OCI-LY3 (cell line): ENCODE data around the gene NUDT4B.
"Not testable (repeated sequence)": the region's sequence is repeated elsewhere in the genome, so short reads cannot be mapped to it uniquely, and the experiment has no call there.

Experiments
- H2AFZ ChIP-seq: fragments of 200-600, 300-600 bp; shearing (Covaris generic); 2 replicates; pipeline ENCODE4 v1.6.0; 2014; ENCODE audit warnings: antibody characterized with exemption, low read depth, low read length
- H3K27ac ChIP-seq: fragments of 200-600, 300-600 bp; sonication (generic); 2 replicates; pipeline ENCODE4 v1.5.1; 2014; ENCODE audit warnings: mild to moderate bottlenecking, low read length, moderate library complexity, mixed read lengths
- H3K27me3 ChIP-seq: fragments of 200-600, 300-600 bp; sonication (generic); 2 replicates; pipeline ENCODE4 v1.6.1; 2014; ENCODE audit warnings: low read depth, low read length, mixed read lengths
- H3K36me3 ChIP-seq: fragments of 200-600, 300-600 bp; sonication (generic); replicated peaks from 2 replicates; pipeline ENCODE3; 2014; ENCODE audit warnings: low read depth, low read length, mixed read lengths
- H3K4me1 ChIP-seq: fragments of 300-600, 200-600 bp; sonication (generic); 2 replicates; pipeline ENCODE4 v1.6.1; 2014; ENCODE audit warnings: low read length, mixed read lengths
- H3K4me2 ChIP-seq: fragments of 200-600, 300-600 bp; sonication (generic); 2 replicates; pipeline ENCODE4 v1.6.1; 2014; ENCODE audit warnings: low read length, mixed read lengths
- H3K4me3 ChIP-seq: fragments of 300-600, 200-600 bp; sonication (generic); 2 replicates; pipeline ENCODE4 v1.5.1; 2014; ENCODE audit warnings: antibody characterized with exemption, mild to moderate bottlenecking, low read length, moderate library complexity
- H3K79me2 ChIP-seq: fragments of 300-600, 200-600 bp; shearing (Covaris generic); 2 replicates; pipeline ENCODE4 v1.6.1; 2014; ENCODE audit warnings: mild to moderate bottlenecking, low read length, mixed read lengths
- H3K9ac ChIP-seq: fragments of 300-600, 200-600 bp; shearing (Covaris generic); 2 replicates; pipeline ENCODE4 v1.6.0; 2014; ENCODE audit warnings: mild to moderate bottlenecking, low read length, moderate library complexity
- H3K9me3 ChIP-seq: fragments of 200-600, 300-600 bp; shearing (Covaris generic); 2 replicates; pipeline ENCODE4 v1.6.1; 2014; ENCODE audit warnings: low read length, mixed read lengths; ENCODE audit not compliant: insufficient read depth
- H4K20me1 ChIP-seq: fragments of 200-600, 300-600 bp; sonication (generic); 2 replicates; pipeline ENCODE4 v1.6.1; 2016; ENCODE audit warnings: low read length, mixed read lengths; ENCODE audit not compliant: insufficient read depth

Gene NUDT4B

GRCh38 chr1:148734311-148734662 lies 14.3 kb upstream of the NUDT4B start:
- not testable (repeated sequence) for H4K20me1 ChIP-seq, H3K27ac ChIP-seq, H3K79me2 ChIP-seq, H3K27me3 ChIP-seq, H2AFZ ChIP-seq, H3K4me1 ChIP-seq, H3K4me2 ChIP-seq, H3K4me3 ChIP-seq, H3K36me3 ChIP-seq, H3K9me3 ChIP-seq, H3K9ac ChIP-seq

GRCh38 chr1:148735538-148735937 lies 13.0 kb upstream of the NUDT4B start:
- H3K36me3 ChIP-seq, H3K27me3 ChIP-seq: not testable (repeated sequence)

GRCh38 chr1:148738667-148739066 lies 9.9 kb upstream of the NUDT4B start:
- not testable (repeated sequence) for H3K9me3 ChIP-seq, H3K4me1 ChIP-seq, H4K20me1 ChIP-seq, H3K79me2 ChIP-seq, H3K4me3 ChIP-seq, H3K27ac ChIP-seq, H3K27me3 ChIP-seq, H2AFZ ChIP-seq, H3K4me2 ChIP-seq, H3K9ac ChIP-seq, H3K36me3 ChIP-seq

More at GRCh38 chr1:148735538-148735937, 13.0 kb upstream of the NUDT4B start:
- not testable (repeated sequence) for H3K9me3 ChIP-seq, H3K79me2 ChIP-seq, H3K4me3 ChIP-seq, H3K27ac ChIP-seq, H3K4me2 ChIP-seq, H3K4me1 ChIP-seq, H3K9ac ChIP-seq, H2AFZ ChIP-seq, H4K20me1 ChIP-seq

- not testable (repeated sequence) for H3K27ac ChIP-seq, H3K4me2 ChIP-seq, H3K79me2 ChIP-seq
Observed at GRCh38 chr1:148743200-148743599, 5.4 kb upstream of the NUDT4B start.

GRCh38 chr1:148743726-148744720 lies 4.6 kb upstream of the NUDT4B start:
- not testable (repeated sequence) for H3K79me2 ChIP-seq, H3K9me3 ChIP-seq, H3K36me3 ChIP-seq, H3K27me3 ChIP-seq, H3K9ac ChIP-seq, H3K4me3 ChIP-seq, H3K27ac ChIP-seq, H3K4me1 ChIP-seq, H3K4me2 ChIP-seq, H4K20me1 ChIP-seq, H2AFZ ChIP-seq

More at GRCh38 chr1:148743200-148743599, 5.4 kb upstream of the NUDT4B start:
- H3K9ac ChIP-seq, H3K36me3 ChIP-seq, H2AFZ ChIP-seq, H4K20me1 ChIP-seq, H3K27me3 ChIP-seq, H3K4me3 ChIP-seq, H3K4me1 ChIP-seq, H3K9me3 ChIP-seq: not testable (repeated sequence)

GRCh38 chr1:148749335-148749681 lies 734 bp downstream of the NUDT4B start:
- not testable (repeated sequence) for H2AFZ ChIP-seq, H3K79me2 ChIP-seq, H3K36me3 ChIP-seq, H4K20me1 ChIP-seq, H3K9ac ChIP-seq, H3K4me1 ChIP-seq, H3K9me3 ChIP-seq, H3K4me3 ChIP-seq, H3K4me2 ChIP-seq, H3K27me3 ChIP-seq, H3K27ac ChIP-seq

- H3K79me2 ChIP-seq, H3K27me3 ChIP-seq, H3K27ac ChIP-seq, H3K4me2 ChIP-seq, H3K4me1 ChIP-seq, H3K9me3 ChIP-seq, H3K36me3 ChIP-seq, H2AFZ ChIP-seq, H3K9ac ChIP-seq, H3K4me3 ChIP-seq, H4K20me1 ChIP-seq: not testable (repeated sequence)
Observed at GRCh38 chr1:148756231-148756630, 7.7 kb downstream of the NUDT4B start.

GRCh38 chr1:148757446-148757845 lies 8.9 kb downstream of the NUDT4B start:
- not testable (repeated sequence) for H3K36me3 ChIP-seq, H3K4me3 ChIP-seq

GRCh38 chr1:148758412-148758811 lies 9.8 kb downstream of the NUDT4B start:
- not testable (repeated sequence) for H3K4me2 ChIP-seq, H3K4me1 ChIP-seq, H3K9ac ChIP-seq, H3K79me2 ChIP-seq, H3K27me3 ChIP-seq, H3K4me3 ChIP-seq, H3K9me3 ChIP-seq, H4K20me1 ChIP-seq, H2AFZ ChIP-seq, H3K36me3 ChIP-seq, H3K27ac ChIP-seq

More at GRCh38 chr1:148757446-148757845, 8.9 kb downstream of the NUDT4B start:
- H3K9me3 ChIP-seq, H3K9ac ChIP-seq, H3K27me3 ChIP-seq, H4K20me1 ChIP-seq, H3K4me2 ChIP-seq, H3K27ac ChIP-seq, H2AFZ ChIP-seq, H3K4me1 ChIP-seq, H3K79me2 ChIP-seq: not testable (repeated sequence)

- H2AFZ ChIP-seq, H3K27me3 ChIP-seq, H3K9ac ChIP-seq, H3K4me2 ChIP-seq, H3K27ac ChIP-seq, H3K36me3 ChIP-seq, H4K20me1 ChIP-seq, H3K9me3 ChIP-seq, H3K4me3 ChIP-seq, H3K79me2 ChIP-seq, H3K4me1 ChIP-seq: not testable (repeated sequence)
Observed at GRCh38 chr1:148758925-148759324, 10.4 kb downstream of the NUDT4B start.
